ENCODE data around the gene PIWIL1. TPM values are rescaled to one million over a fixed set of nuclear protein-coding genes. Genes with fewer than 3 reads are reported as not detected.

The PIWIL1 gene
- not detected for total RNA-seq

- H3K4me1 Mint-ChIP-seq (ENCODE audit: low read depth): peaks cover 4% of the 10 kb centered on the region
- POLR2A ChIA-PET: no interaction called here
- no peak within 1 kb of the TSS for H3K27ac Mint-ChIP-seq
- CTCF ChIA-PET: interaction anchor here (1.5 kb wide), 1 partner anchor 312 kb away, joined by 4 read pairs; no protein-coding TSS in a partner anchor
- H3K4me3 Mint-ChIP-seq: no peak within 1 kb of the TSS
- no peak for ATAC-seq
- peaks cover 12% of the 10 kb centered on the region for H3K27me3 Mint-ChIP-seq (ENCODE audit: low read depth)
- no peak for DNase-seq
- no peaks in the 10 kb centered on the region for H3K36me3 Mint-ChIP-seq (ENCODE audit: low read depth)
- no peaks in the 10 kb centered on the region for H3K9me3 Mint-ChIP-seq (ENCODE audit: insufficient read depth)
Observed at GRCh38 chr12:130337488-130338303, at the start of gene PIWIL1. TSS of gene PIWIL1 (plus strand) at chr12:130337887. CDS start at chr12:130342592, 4,705 bp downstream.

- Mint-ChIP-seq H3K4me1 (ENCODE audit: low read depth) (no peaks in the 10 kb centered on the region), H3K27me3 (ENCODE audit: low read depth) (no peaks in the 10 kb centered on the region), H3K36me3 (ENCODE audit: low read depth) (no peaks in the 10 kb centered on the region), H3K9me3 (ENCODE audit: insufficient read depth) (peaks cover 13% of the 10 kb centered on the region), H3K4me3 (no peak overlapping the region), H3K27ac (no peak overlapping the region)
- ChIA-PET POLR2A (no interaction called here), CTCF (no interaction called here)
- ATAC-seq: no peak
- DNase-seq: no peak
Observed at GRCh38 chr12:130288206-130288605, 49.5 kb upstream of the PIWIL1 start.

- no peak overlapping the region for H3K4me3 Mint-ChIP-seq
- H3K36me3 Mint-ChIP-seq (ENCODE audit: low read depth): no peaks in the 10 kb centered on the region
- CTCF ChIA-PET: no interaction called here
- H3K9me3 Mint-ChIP-seq (ENCODE audit: insufficient read depth): peaks cover 13% of the 10 kb centered on the region
- H3K27ac Mint-ChIP-seq: no peak overlapping the region
- H3K27me3 Mint-ChIP-seq (ENCODE audit: low read depth): no peaks in the 10 kb centered on the region
- POLR2A ChIA-PET: no interaction called here
- ATAC-seq (no peak), DNase-seq (no peak)
- no peaks in the 10 kb centered on the region for H3K4me1 Mint-ChIP-seq (ENCODE audit: low read depth)
Observed at GRCh38 chr12:130288691-130289090, 49.0 kb upstream of the PIWIL1 start.

- Mint-ChIP-seq H3K27me3 (ENCODE audit: low read depth) (no peaks in the 10 kb centered on the region), H3K36me3 (ENCODE audit: low read depth) (no peaks in the 10 kb centered on the region), H3K27ac (no peak overlapping the region), H3K4me1 (ENCODE audit: low read depth) (no peaks in the 10 kb centered on the region), H3K4me3 (no peak overlapping the region), H3K9me3 (ENCODE audit: insufficient read depth) (peaks cover 13% of the 10 kb centered on the region)
- POLR2A ChIA-PET: no interaction called here
- ATAC-seq: no peak
- CTCF ChIA-PET: interaction anchor here (1.0 kb wide), 1 partner anchor 9 kb away, joined by 3 read pairs; no protein-coding TSS in a partner anchor
- no peak for DNase-seq
Observed at GRCh38 chr12:130290114-130290513, 47.6 kb upstream of the PIWIL1 start.

- Mint-ChIP-seq H3K4me3 (no peak overlapping the region), H3K4me1 (ENCODE audit: low read depth) (no peaks in the 10 kb centered on the region), H3K27ac (no peak overlapping the region), H3K9me3 (ENCODE audit: insufficient read depth) (peaks cover 5% of the 10 kb centered on the region), H3K27me3 (ENCODE audit: low read depth) (no peaks in the 10 kb centered on the region), H3K36me3 (ENCODE audit: low read depth) (no peaks in the 10 kb centered on the region)
- DNase-seq (no peak), ATAC-seq (no peak)
- POLR2A ChIA-PET: no interaction called here
- CTCF ChIA-PET: interaction anchor here (0.6 to 2.1 kb wide), 3 partner anchors 17 to 1516 kb away, joined by 3 to 6 read pairs (median 3); no protein-coding TSS in a partner anchor
Observed at GRCh38 chr12:130298322-130299021, 39.2 kb upstream of the PIWIL1 start.

- no peaks in the 10 kb centered on the region for H3K36me3 Mint-ChIP-seq (ENCODE audit: low read depth)
- peaks cover 5% of the 10 kb centered on the region for H3K9me3 Mint-ChIP-seq (ENCODE audit: insufficient read depth)
- ATAC-seq: no peak
- ChIA-PET POLR2A (no interaction called here), CTCF (interaction anchor here (0.6 to 2.1 kb wide), 2 partner anchors 19 to 1517 kb away, joined by 3 to 6 read pairs; no protein-coding TSS in a partner anchor)
- no peaks in the 10 kb centered on the region for H3K4me1 Mint-ChIP-seq (ENCODE audit: low read depth)
- no peak for DNase-seq
- no peaks in the 10 kb centered on the region for H3K27me3 Mint-ChIP-seq (ENCODE audit: low read depth)
- no peak overlapping the region for H3K4me3 Mint-ChIP-seq
- no peak overlapping the region for H3K27ac Mint-ChIP-seq
Observed at GRCh38 chr12:130299574-130299973, 38.1 kb upstream of the PIWIL1 start.

GRCh38 chr12:130300090-130300489, 37.6 kb upstream of the PIWIL1 start:
- Mint-ChIP-seq H3K27me3 (ENCODE audit: low read depth) (no peaks in the 10 kb centered on the region), H3K36me3 (ENCODE audit: low read depth) (no peaks in the 10 kb centered on the region), H3K9me3 (ENCODE audit: insufficient read depth) (peaks cover 5% of the 10 kb centered on the region), H3K4me1 (ENCODE audit: low read depth) (no peaks in the 10 kb centered on the region), H3K4me3 (no peak overlapping the region), H3K27ac (no peak overlapping the region)
- DNase-seq: no peak
- ChIA-PET CTCF (no interaction called here), POLR2A (no interaction called here)
- no peak for ATAC-seq

- H3K4me3 Mint-ChIP-seq: no peak overlapping the region
- DNase-seq (no peak), ATAC-seq (no peak)
- peaks cover 5% of the 10 kb centered on the region for H3K9me3 Mint-ChIP-seq (ENCODE audit: insufficient read depth)
- H3K27ac Mint-ChIP-seq: no peak overlapping the region
- ChIA-PET CTCF (no interaction called here), POLR2A (no interaction called here)
- H3K4me1 Mint-ChIP-seq (ENCODE audit: low read depth): no peaks in the 10 kb centered on the region
- no peaks in the 10 kb centered on the region for H3K27me3 Mint-ChIP-seq (ENCODE audit: low read depth)
- no peaks in the 10 kb centered on the region for H3K36me3 Mint-ChIP-seq (ENCODE audit: low read depth)
Observed at GRCh38 chr12:130300737-130301535, 36.8 kb upstream of the PIWIL1 start.

GRCh38 chr12:130301559-130301958, 36.1 kb upstream of the PIWIL1 start:
- H3K9me3 Mint-ChIP-seq (ENCODE audit: insufficient read depth): peaks cover 5% of the 10 kb centered on the region
- H3K4me1 Mint-ChIP-seq (ENCODE audit: low read depth): no peaks in the 10 kb centered on the region
- no peak overlapping the region for H3K4me3 Mint-ChIP-seq
- CTCF ChIA-PET: no interaction called here
- no peak overlapping the region for H3K27ac Mint-ChIP-seq
- POLR2A ChIA-PET: no interaction called here
- DNase-seq (no peak), ATAC-seq (no peak)
- no peaks in the 10 kb centered on the region for H3K36me3 Mint-ChIP-seq (ENCODE audit: low read depth)
- no peaks in the 10 kb centered on the region for H3K27me3 Mint-ChIP-seq (ENCODE audit: low read depth)

GRCh38 chr12:130303781-130304180, 33.9 kb upstream of the PIWIL1 start:
- Mint-ChIP-seq H3K27ac (no peak overlapping the region), H3K4me3 (no peak overlapping the region), H3K9me3 (ENCODE audit: insufficient read depth) (peaks cover 5% of the 10 kb centered on the region), H3K27me3 (ENCODE audit: low read depth) (peaks cover 2% of the 10 kb centered on the region), H3K36me3 (ENCODE audit: low read depth) (no peaks in the 10 kb centered on the region), H3K4me1 (ENCODE audit: low read depth) (no peaks in the 10 kb centered on the region)
- ChIA-PET POLR2A (no interaction called here), CTCF (no interaction called here)
- ATAC-seq (no peak), DNase-seq (no peak)

GRCh38 chr12:130307859-130308258, 29.8 kb upstream of the PIWIL1 start:
- DNase-seq (no peak), ATAC-seq (no peak)
- H3K4me3 Mint-ChIP-seq: no peak overlapping the region
- no peaks in the 10 kb centered on the region for H3K9me3 Mint-ChIP-seq (ENCODE audit: insufficient read depth)
- no peak overlapping the region for H3K27ac Mint-ChIP-seq
- ChIA-PET CTCF (no interaction called here), POLR2A (no interaction called here)
- peaks cover 2% of the 10 kb centered on the region for H3K27me3 Mint-ChIP-seq (ENCODE audit: low read depth)
- no peaks in the 10 kb centered on the region for H3K4me1 Mint-ChIP-seq (ENCODE audit: low read depth)
- no peaks in the 10 kb centered on the region for H3K36me3 Mint-ChIP-seq (ENCODE audit: low read depth)

- H3K4me3 Mint-ChIP-seq: no peak overlapping the region
- ATAC-seq (no peak), DNase-seq (no peak)
- ChIA-PET CTCF (no interaction called here), POLR2A (no interaction called here)
- no peaks in the 10 kb centered on the region for H3K4me1 Mint-ChIP-seq (ENCODE audit: low read depth)
- no peaks in the 10 kb centered on the region for H3K9me3 Mint-ChIP-seq (ENCODE audit: insufficient read depth)
- peaks cover 2% of the 10 kb centered on the region for H3K27me3 Mint-ChIP-seq (ENCODE audit: low read depth)
- H3K36me3 Mint-ChIP-seq (ENCODE audit: low read depth): no peaks in the 10 kb centered on the region
- H3K27ac Mint-ChIP-seq: no peak overlapping the region
Observed at GRCh38 chr12:130308393-130308792, 29.3 kb upstream of the PIWIL1 start.

Data from activated CD8-positive, alpha-beta T cell treated with anti-CD3 and anti-CD28 coated beads, Interleukin-2, amount 10 ng/mL, durations not matched to agents 7 days and 5 days (primary cell).